Measurements from ENCODE around the gene EPC2. TPM values are rescaled to one million over a fixed set of nuclear protein-coding genes. Genes with fewer than 3 reads are reported as not detected.

Gene EPC2
- total RNA-seq, 1 donor from 2014 or later, result 52.1 TPM

GRCh38 chr2:148730085-148730484 lies 85.5 kb downstream of the EPC2 start:
- ChIA-PET CTCF (no interaction called here), POLR2A (no interaction called here)
- H3K27me3 Mint-ChIP-seq, result no peaks in the 10 kb centered on the region
- TF ChIP-seq CTCF (IDR thresholded peaks at IDR 0.05), result no peak
- intact Hi-C loops (cut with micrococcal nuclease), result no loop called here
- H3K9me3 Mint-ChIP-seq, result peaks cover 2% of the 10 kb centered on the region
- no peak overlapping the region for H3K27ac Mint-ChIP-seq
- DNase-seq, result no peak
- H3K36me3 Mint-ChIP-seq (ENCODE audit: low read depth), result peaks cover 20% of the 10 kb centered on the region
- H3K4me3 Mint-ChIP-seq, result no peak overlapping the region
- H3K4me1 Mint-ChIP-seq, result peaks cover 45% of the 10 kb centered on the region
- ATAC-seq (ENCODE audit: low read depth), result no peak

GRCh38 chr2:148737742-148738141 lies 93.2 kb downstream of the EPC2 start:
- Mint-ChIP-seq H3K36me3 (ENCODE audit: low read depth) (no peaks in the 10 kb centered on the region), H3K4me3 (no peak overlapping the region), H3K27ac (no peak overlapping the region), H3K4me1 (peaks cover 46% of the 10 kb centered on the region), H3K27me3 (no peaks in the 10 kb centered on the region), H3K9me3 (no peaks in the 10 kb centered on the region)
- no peak for TF ChIP-seq CTCF (IDR thresholded peaks at IDR 0.05)
- POLR2A ChIA-PET, result no interaction called here
- intact Hi-C loops (cut with micrococcal nuclease), result loop anchor here (2.0 kb wide), 1 partner anchor 15 kb away; no protein-coding TSS in a partner anchor
- ATAC-seq (ENCODE audit: low read depth) (no peak), DNase-seq (no peak)
- CTCF ChIA-PET, result no interaction called here

GRCh38 chr2:148739454-148740105 lies 95.0 kb downstream of the EPC2 start:
- ATAC-seq (ENCODE audit: low read depth) (no peak), DNase-seq (no peak)
- Mint-ChIP-seq H3K36me3 (ENCODE audit: low read depth) (peaks cover 7% of the 10 kb centered on the region), H3K4me1 (peaks cover 52% of the 10 kb centered on the region), H3K27me3 (no peaks in the 10 kb centered on the region), H3K27ac (peak overlapping the region; percentile 18), H3K9me3 (no peaks in the 10 kb centered on the region), H3K4me3 (no peak overlapping the region)
- no peak for TF ChIP-seq CTCF (IDR thresholded peaks at IDR 0.05)
- ChIA-PET POLR2A (no interaction called here), CTCF (no interaction called here)
- intact Hi-C loops (cut with micrococcal nuclease), result loop anchor here (2.0 kb wide), 1 partner anchor 17 kb away; no protein-coding TSS in a partner anchor

GRCh38 chr2:148742373-148742772 lies 97.8 kb downstream of the EPC2 start:
- CTCF ChIA-PET, result no interaction called here
- POLR2A ChIA-PET, result no interaction called here

More at GRCh38 chr2:148742373-148742772, 97.8 kb downstream of the EPC2 start:
- DNase-seq (no peak), ATAC-seq (ENCODE audit: low read depth) (no peak)
- intact Hi-C loops (cut with micrococcal nuclease), result no loop called here
- no peaks in the 10 kb centered on the region for H3K9me3 Mint-ChIP-seq
- peaks cover 24% of the 10 kb centered on the region for H3K36me3 Mint-ChIP-seq (ENCODE audit: low read depth)
- H3K4me1 Mint-ChIP-seq, result peaks cover 51% of the 10 kb centered on the region
- H3K4me3 Mint-ChIP-seq, result no peak overlapping the region
- TF ChIP-seq CTCF (IDR thresholded peaks at IDR 0.05), result no peak
- no peaks in the 10 kb centered on the region for H3K27me3 Mint-ChIP-seq
- no peak overlapping the region for H3K27ac Mint-ChIP-seq

All from activated B cell treated with CpG ODN at 0.5 μM for 24 hours (primary cell).